ENCODE measurements around the gene PDE9A.

Gene PDE9A

GRCh38 chr21:42757826-42758655 is 104.6 kb downstream of the PDE9A start:
- no peak for DNase-seq (ENCODE audit: low spot score)

DNA sequence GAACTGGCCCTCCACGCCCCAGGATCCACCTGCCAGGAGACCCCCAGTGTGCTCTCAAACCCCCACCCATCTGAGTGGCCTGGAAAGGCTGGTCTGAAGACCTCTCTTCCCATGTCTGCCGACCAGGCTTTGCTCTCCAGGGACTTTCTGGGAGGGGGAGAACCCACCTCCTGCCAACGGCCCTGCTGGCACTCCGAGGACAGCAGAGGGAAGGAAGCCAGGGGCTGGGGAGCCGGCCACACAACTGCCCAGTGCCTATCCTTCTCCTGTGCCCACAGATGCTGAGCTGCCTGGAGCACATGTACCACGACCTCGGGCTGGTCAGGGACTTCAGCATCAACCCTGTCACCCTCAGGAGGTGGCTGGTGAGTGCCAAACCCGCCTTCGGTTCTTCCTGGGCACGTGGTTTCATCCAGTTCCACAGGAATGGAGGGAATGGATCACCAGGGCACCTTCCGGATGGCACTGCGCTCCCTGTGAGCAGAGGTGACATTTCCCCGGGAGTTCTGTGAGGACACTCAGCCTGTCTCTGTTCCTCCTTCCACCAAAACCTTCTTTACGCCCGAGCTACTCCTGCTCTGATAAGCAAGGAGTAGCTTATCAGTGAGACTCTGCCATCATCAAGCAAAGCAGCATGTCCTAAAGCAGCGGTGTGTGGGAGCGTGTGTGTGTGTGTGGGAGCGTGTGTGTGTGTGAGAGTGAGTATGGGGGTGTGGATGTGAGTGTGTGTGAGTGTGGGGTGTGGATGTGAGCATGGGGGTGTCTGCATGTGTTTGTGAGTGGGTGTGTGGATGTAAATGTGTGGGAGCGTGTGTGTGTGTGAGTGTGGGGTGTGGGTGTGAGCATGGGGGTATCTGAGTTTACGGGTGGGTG is 105.5 kb downstream of the PDE9A start:
- no peak for DNase-seq (ENCODE audit: low spot score)

DNA sequence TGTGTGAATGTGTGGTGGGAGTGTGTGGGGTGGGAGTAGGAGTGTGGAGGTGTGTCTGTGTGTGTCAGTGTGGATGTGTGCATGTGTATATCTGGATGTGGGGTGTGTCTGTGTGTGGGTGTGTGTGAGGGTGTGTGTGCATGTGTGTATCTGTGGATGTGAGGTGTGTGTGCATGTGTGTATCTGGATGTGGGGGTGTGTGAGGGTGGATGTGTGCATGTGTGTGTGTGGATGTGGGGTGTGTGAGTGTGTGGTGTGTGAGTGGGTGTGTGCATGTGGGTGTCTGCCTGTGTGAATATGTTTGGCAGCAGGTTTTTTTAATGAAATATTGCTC is 106.1 kb downstream of the PDE9A start:
- DNase-seq (ENCODE audit: low spot score) = no peak

- no peak for DNase-seq (ENCODE audit: low spot score)
Measured at GRCh38 chr21:42760361-42760950, 107.0 kb downstream of the PDE9A start.

DNA sequence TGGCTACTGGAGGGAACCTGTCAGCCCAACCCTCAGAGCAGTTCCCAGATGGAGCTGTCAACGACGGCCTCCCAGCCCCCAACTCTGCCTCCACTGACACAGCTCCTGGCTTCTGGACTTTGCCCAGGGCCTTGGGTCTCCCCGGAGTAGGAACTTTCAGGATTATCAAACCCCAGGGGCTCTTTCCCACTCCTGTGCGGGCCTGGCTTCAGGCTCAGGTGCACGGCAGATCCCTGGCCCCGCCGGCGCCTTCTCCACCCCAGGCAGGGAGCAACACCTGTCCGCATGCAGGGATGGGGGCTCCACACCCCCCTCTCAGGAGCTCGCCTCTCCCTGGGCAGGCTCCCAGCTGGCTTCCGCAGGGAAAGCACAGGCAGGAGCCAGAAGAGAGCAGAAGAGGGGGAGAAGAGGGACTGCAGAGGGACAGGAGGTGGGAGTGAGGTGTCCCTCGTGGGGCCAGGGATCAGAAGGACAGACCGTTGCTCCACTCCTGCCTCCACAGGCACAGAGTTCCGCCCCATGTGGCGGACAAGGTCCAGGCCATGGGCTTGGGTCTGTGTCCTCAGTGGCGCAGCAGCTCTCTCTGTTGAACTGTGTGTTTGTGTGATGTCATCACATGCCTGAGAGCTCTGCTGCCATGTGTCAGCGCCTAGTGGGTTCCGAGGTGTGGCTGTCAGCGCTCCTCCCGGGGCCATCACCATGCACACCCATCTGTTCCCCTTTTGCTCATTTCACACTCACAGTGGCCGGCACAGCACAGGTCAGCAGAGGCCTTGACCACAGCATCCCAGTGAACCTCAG is 107.7 kb downstream of the PDE9A start:
- no peak for DNase-seq (ENCODE audit: low spot score)

- no peak for DNase-seq (ENCODE audit: low spot score)
Measured at GRCh38 chr21:42761776-42762335, 108.4 kb downstream of the PDE9A start.

- no peak for DNase-seq (ENCODE audit: low spot score)
Measured at GRCh38 chr21:42763581-42764442, 110.4 kb downstream of the PDE9A start.

DNA sequence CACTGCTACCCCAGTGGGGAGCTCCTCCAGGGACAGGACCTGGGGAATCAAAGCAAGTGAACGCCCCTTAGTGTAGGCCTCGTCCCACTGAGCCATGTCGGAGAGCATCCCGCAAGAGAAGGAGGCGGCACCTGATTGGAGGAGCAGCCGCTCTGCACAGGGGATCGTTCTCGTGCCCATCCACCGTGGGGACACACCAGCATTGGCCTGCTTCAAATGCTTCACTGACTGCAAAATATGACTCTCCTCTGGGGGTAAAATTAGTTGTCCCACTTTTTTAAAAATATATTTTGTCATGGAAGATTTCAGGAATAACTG is 111.0 kb downstream of the PDE9A start:
- DNase-seq (ENCODE audit: low spot score) = no peak

DNA sequence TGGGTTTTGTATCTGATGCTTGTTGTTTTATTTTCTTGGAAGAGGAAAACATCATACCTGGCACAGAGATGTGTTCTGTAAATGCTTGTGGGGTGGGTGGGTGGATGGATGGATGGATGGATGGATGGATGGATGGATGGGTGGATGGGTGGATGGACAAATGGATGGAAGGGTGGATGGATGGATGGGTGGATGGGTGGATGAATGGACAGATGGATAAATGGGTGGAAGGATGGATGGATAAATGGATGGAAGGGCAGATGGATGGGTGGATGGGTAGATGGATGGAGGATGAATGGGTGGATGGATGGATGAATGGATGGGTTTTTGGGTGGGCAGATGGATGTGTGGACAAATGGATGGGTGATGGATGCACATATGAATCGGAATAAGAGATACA is 111.5 kb downstream of the PDE9A start:
- no peak for DNase-seq (ENCODE audit: low spot score)

DNA sequence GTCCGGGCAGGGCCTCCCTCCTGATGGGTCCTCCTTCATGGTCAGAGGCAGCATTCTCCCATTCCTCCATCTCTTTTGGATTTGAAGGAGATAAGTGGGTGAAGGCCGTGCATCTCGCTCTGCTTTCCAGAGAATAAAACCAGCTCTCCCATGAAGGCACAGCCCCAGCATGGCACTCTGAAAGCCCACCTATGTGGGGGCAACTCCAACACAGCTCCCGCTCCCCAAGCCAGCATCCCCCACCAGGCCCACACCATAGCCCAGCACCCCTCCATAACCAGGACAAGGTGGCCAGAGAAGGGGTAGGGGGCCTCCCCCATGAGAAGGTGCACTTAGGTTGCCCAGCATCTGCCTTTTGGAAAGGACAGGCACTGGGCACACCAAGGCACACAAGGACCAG is 112.2 kb downstream of the PDE9A start:
- DNase-seq (ENCODE audit: low spot score) = no peak

- DNase-seq (ENCODE audit: low spot score) = no peak
Measured at GRCh38 chr21:42766739-42767560, 113.5 kb downstream of the PDE9A start.

DNA sequence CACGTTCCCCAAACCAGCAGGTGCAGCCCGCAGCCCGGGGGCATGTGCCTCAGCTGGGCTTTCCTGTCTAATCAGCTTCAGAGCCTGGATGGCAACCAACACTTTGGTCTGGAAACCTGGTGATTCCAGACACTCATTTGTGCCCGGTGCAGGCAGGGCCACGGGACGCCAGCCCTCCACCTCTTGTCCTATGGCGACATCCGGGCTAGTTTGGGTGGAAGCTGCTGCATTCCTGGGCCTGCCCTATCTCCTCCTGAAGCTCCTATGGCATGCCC is 114.1 kb downstream of the PDE9A start:
- no peak for DNase-seq (ENCODE audit: low spot score)

DNA sequence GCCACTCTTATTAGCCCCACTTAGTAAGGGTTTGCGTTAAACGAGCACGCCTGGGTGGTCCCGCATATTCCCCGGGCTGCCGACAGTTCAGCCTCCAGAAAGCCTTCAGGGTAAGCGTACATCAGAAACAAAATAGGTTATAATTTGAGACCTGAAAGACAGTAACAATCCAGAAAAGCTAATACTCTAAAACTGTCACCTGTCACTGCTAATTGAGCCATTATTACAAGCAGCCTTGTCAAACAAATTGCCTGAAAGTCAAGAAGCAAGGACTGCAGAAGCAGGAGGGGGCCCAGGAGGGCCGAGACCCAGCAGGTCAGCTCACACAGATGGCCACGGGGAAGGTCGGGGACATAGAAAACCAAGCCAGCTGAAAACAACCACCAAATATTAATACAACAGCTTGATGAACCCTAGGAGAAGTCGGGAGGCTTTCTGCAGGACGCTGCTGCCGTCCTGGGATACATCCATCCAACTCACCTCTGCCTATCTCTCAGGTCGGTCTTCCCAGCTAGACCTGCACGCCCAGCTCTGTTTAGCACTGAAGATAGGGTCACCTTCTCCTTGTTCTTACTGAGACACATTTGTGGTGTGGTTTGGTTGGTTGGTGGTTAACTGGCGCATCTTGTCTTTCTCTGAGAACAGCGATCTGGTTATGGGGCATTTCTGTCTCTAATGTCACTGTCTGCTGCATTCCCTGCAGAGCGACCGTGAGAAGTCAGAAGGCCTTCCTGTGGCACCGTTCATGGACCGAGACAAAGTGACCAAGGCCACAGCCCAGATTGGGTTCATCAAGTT is 115.1 kb downstream of the PDE9A start:
- DNase-seq (ENCODE audit: low spot score) = no peak

- no peak for DNase-seq (ENCODE audit: low spot score)
Measured at GRCh38 chr21:42769183-42769819, 115.9 kb downstream of the PDE9A start.

DNA sequence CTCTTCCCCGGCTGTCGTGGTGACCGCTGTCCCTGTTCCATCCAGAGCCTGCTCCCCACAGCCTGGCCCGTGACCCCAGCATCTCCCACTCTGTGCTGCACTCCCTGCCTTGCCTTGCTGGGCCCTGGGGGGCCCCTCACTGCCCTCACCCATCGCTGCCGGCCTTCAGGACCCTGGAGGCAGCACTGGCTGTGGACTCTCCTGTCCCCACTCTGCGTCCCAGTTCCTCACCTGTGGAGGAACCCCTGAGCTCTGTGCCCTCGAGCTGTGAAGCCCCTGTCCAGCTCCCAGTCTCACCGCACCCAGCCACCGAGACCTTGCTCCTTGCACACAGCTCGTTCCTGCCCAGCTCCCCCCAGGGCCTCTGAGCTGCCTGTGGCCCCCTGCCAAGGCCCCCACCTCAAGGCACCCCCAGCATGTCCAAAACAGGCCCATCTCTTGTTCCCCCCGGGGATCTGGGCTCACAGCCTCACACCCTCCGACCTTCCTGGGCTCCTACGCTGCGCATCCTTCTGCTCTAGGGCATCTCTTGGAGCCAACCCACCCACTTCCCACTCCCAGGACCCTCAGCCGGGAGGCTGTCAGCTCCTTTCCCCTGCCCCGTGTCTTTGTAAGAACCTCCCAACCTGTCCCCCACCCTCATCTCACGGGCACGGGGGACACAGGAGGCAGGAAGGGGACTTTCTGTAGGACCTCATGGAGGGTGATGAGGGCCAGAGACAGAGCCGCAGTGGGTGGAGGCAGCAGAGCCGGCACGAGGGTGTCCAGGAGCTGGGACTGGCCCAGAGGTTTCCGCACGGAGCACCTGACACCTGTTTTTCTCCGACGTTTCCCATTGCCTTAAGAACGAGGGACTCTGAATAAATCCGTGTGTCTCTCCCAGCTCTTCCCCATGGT is 116.6 kb downstream of the PDE9A start:
- DNase-seq (ENCODE audit: low spot score) = no peak

DNA sequence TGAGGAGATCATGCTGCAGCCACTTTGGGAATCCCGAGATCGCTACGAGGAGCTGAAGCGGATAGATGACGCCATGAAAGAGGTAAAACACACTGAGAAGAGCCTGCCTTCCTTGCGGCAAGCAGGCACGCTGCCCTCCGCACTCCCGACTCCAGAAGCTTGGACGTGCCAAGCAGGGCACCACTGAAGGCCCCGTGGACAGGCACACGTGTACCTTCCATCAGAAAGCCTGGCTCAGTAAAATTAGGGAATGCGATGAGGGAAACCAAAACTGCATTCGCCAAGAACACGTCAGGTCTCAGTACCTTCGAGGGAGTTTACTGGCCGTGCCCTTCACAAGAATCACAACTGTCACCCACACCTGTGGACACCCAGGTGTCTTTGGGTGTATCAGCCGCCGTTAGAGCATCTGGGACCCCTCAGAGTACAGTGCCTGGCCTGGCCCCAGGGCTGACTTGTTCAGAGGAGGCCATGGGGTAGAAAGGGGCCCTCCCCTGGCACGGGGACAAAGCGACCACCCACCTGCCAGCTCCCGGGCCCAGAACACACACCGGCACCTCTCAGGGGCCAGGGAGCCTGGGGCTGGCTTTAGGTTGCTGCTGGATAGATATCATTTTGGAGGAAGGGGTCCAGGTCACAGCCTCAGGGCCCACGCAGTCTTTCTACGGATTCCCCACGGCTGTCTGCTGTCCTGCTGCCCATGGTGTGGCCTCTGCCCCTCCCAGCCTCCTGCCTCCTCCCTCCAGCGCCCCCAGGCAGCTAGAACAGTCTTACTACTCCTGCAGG is 117.5 kb downstream of the PDE9A start:
- no peak for DNase-seq (ENCODE audit: low spot score)

DNA sequence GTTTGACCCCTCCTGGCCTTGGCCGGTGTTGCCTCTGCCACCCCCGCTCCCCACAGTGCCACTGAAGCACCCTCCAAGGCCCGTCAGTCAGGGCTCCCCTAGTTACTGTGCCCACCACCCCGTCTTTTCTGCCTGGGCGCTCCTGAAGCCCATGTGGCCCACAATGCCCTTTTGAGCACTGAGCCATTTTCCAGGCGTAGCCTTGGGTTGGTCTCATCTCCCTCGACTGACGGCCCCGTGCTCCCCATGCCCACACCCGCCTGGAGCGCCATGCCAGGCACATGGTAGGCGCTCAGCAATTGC is 118.0 kb downstream of the PDE9A start:
- no peak for DNase-seq (ENCODE audit: low spot score)
